ENCODE data around the gene RAB8A.

RAB8A gene

GRCh38 chr19:16142032-16142580, 30.4 kb downstream of the RAB8A start:
- H3K4me3 ChIP-seq (replicated peaks; ENCODE audit: low read depth, low read length) = no peak overlapping the region
- no peak for TF ChIP-seq CTCF (IDR thresholded peaks at IDR 0.05; ENCODE audit: low read length, missing control alignments)
- DNase-seq (ENCODE audit: low read depth) = no peak

GRCh38 chr19:16143399-16144215, 31.9 kb downstream of the RAB8A start, which contains the start of gene HSH2D:
TSS of gene HSH2D (plus strand) at chr19:16143685. CDS start at chr19:16148751, 5,066 bp downstream.
- no peak within 1 kb of the TSS for H3K4me3 ChIP-seq (replicated peaks; ENCODE audit: low read depth, low read length)
- DNase-seq (ENCODE audit: low read depth) = no peak
- no peak for TF ChIP-seq CTCF (IDR thresholded peaks at IDR 0.05; ENCODE audit: low read length, missing control alignments)

- H3K4me3 ChIP-seq (replicated peaks; ENCODE audit: low read depth, low read length) = no peak overlapping the region
- TF ChIP-seq CTCF (IDR thresholded peaks at IDR 0.05; ENCODE audit: low read length, missing control alignments) = no peak
Measured at GRCh38 chr19:16144216-16144581, 32.5 kb downstream of the RAB8A start.

GRCh38 chr19:16146112-16146511, 34.4 kb downstream of the RAB8A start:
- no peak for DNase-seq (ENCODE audit: low read depth)
- H3K4me3 ChIP-seq (replicated peaks; ENCODE audit: low read depth, low read length) = no peak overlapping the region
- TF ChIP-seq CTCF (IDR thresholded peaks at IDR 0.05; ENCODE audit: low read length, missing control alignments) = no peak

More at GRCh38 chr19:16144216-16144581, 32.5 kb downstream of the RAB8A start:
- no peak for DNase-seq (ENCODE audit: low read depth)

- no peak for TF ChIP-seq CTCF (IDR thresholded peaks at IDR 0.05; ENCODE audit: low read length, missing control alignments)
- H3K4me3 ChIP-seq (replicated peaks; ENCODE audit: low read depth, low read length) = no peak overlapping the region
- no peak for DNase-seq (ENCODE audit: low read depth)
Measured at GRCh38 chr19:16148443-16149229, 36.9 kb downstream of the RAB8A start.

- TF ChIP-seq CTCF (IDR thresholded peaks at IDR 0.05; ENCODE audit: low read length, missing control alignments) = no peak
- H3K4me3 ChIP-seq (replicated peaks; ENCODE audit: low read depth, low read length) = no peak overlapping the region
- DNase-seq (ENCODE audit: low read depth) = no peak
Measured at GRCh38 chr19:16153582-16154336, 42.1 kb downstream of the RAB8A start.

Data from fibroblast of pulmonary artery (primary cell).